ENCODE data around the gene CTAG2. TPM values are rescaled to one million over a fixed set of nuclear protein-coding genes. Genes with fewer than 3 reads are reported as not detected.

The CTAG2 gene
- total and polyA plus RNA-seq, 10 of the 15 experiments (the other 5 are each of a cell fraction or from before 2014, with no cell fraction given): 0.73 TPM; not detected in 9

DNA sequence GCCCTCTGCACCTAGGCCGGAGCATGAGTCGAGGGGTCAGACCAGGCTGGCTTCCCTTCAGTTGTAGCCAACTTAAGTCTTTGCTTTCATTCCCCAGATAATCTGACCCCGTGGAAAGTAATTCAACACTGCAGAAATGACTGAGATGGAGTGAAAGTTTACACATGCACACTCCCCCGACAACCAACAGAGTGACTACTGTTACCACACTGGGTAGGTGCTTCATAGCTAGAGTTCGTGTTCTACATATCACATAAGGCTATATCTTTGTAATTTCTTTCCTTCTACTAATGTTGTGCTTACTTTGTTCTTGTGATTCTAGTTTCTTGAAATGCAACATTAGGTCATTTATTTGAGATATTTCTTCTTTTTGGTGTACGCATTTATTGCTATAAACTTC, 7.2 kb upstream of the CTAG2 start:
- intact Hi-C loops (cut with micrococcal nuclease; ENCODE audit: unreplicated experiment) (no loop called here), in situ Hi-C loops (cut with MboI) (no loop called here)
- no peak overlapping the region for H3K4me2 ChIP-seq (ENCODE audit: control insufficient read depth, insufficient read depth)
- H3K4me3 ChIP-seq: no peak overlapping the region
- TF ChIP-seq CHD2 (IDR thresholded peaks at IDR 0.05; ENCODE audit: borderline replicate concordance, low read depth, low read length): no peak
- no peak for TF ChIP-seq RAD21 (IDR thresholded peaks at IDR 0.05; ENCODE audit: insufficient read depth, low read depth, low read length)
- TF ChIP-seq ZZZ3 (IDR thresholded peaks at IDR 0.05; ENCODE audit: control insufficient read depth, insufficient read length, low read depth): no peak
- no peak for TF ChIP-seq NR2C1 (IDR thresholded peaks at IDR 0.05)
- no peak for TF ChIP-seq HDGF (IDR thresholded peaks at IDR 0.05)
- no peaks in the 10 kb centered on the region for H4K20me1 ChIP-seq (ENCODE audit: control insufficient read depth, insufficient read depth)
- H3K4me1 ChIP-seq (ENCODE audit: control insufficient read depth, insufficient read depth, low read length): no peaks in the 10 kb centered on the region
- no peak overlapping the region for H3K9ac ChIP-seq (ENCODE audit: control insufficient read depth, insufficient read depth, low read length)
- WGBS (ENCODE audit: insufficient coverage, insufficient replicate concordance, low lambda C conversion rate, missing lambda C conversion rate): 26% methylated on average over 6 of the region's 6 CpGs
- peaks cover 2% of the 10 kb centered on the region; the same call in 2 of the 3 replicates for H3K9me3 ChIP-seq (replicated peaks; ENCODE audit: control insufficient read depth, insufficient read depth, low read length)
- DNase-seq (ENCODE audit: low read depth, low spot score): no peak
- H2AFZ ChIP-seq (ENCODE audit: control insufficient read depth, low read depth, low read length): no peak overlapping the region
- no peaks in the 10 kb centered on the region for H3K27me3 ChIP-seq (replicated peaks in 1 of 2; ENCODE audit: control insufficient read depth in 2 of 2, insufficient read depth in 2 of 2, low read length in 1 of 2)
- H3K27ac ChIP-seq (ENCODE audit: control insufficient read depth, insufficient read depth): no peak overlapping the region
- SMC1A ChIA-PET (ENCODE audit: uncharacterized antibody, unreplicated experiment): no interaction called here
- no peaks in the 10 kb centered on the region for H3K79me2 ChIP-seq (ENCODE audit: control insufficient read depth, insufficient read depth, low read length)
- no peaks in the 10 kb centered on the region for H3K36me3 ChIP-seq (ENCODE audit: control insufficient read depth in 2 of 2, insufficient read depth in 2 of 2, low read length in 1 of 2)
- no TSS peak for BruUV-seq (replicated peaks)
- CTCF ChIA-PET: no interaction called here
- RAD21 ChIA-PET (ENCODE audit: unreplicated experiment): no interaction called here
- POLR2A ChIA-PET: no interaction called here
- ATAC-seq: no peak
- no peak for FAIRE-seq

DNA sequence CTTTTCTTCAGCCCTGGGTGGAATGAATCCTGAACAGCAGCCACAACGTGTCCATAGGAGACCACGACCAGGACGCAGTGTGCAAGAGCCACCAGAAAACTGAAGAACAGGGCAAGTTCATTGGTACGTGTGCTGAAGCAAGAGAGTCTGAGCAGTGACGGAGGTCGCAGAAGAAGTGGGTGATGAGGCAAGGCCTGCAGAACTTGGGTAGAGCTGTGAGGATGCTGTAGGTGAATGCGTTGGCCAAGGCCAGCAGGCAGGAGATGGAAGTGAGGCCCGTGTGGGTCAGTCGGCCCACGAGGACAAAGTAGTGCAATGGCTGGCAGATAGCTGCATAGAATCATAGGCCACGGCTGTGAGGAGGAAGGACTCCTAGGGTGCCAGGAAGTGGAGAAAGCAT, 5.6 kb upstream of the CTAG2 start:
- H3K36me3 ChIP-seq (ENCODE audit: control insufficient read depth in 2 of 2, insufficient read depth in 2 of 2, low read length in 1 of 2): no peaks in the 10 kb centered on the region
- FAIRE-seq: no peak
- no peak for ATAC-seq
- SMC1A ChIA-PET (ENCODE audit: uncharacterized antibody, unreplicated experiment): no interaction called here
- in situ Hi-C loops (cut with MboI): no loop called here
- POLR2A ChIA-PET: no interaction called here
- H3K9ac ChIP-seq (ENCODE audit: control insufficient read depth, insufficient read depth, low read length): no peak overlapping the region
- H3K4me1 ChIP-seq (ENCODE audit: control insufficient read depth, insufficient read depth, low read length): no peaks in the 10 kb centered on the region
- no peak overlapping the region for H3K4me2 ChIP-seq (ENCODE audit: control insufficient read depth, insufficient read depth)
- intact Hi-C loops (cut with micrococcal nuclease; ENCODE audit: unreplicated experiment): no loop called here
- no peak for DNase-seq (ENCODE audit: low read depth, low spot score)
- no peaks in the 10 kb centered on the region for H4K20me1 ChIP-seq (ENCODE audit: control insufficient read depth, insufficient read depth)
- peaks cover 2% of the 10 kb centered on the region; the same call in 2 of the 3 replicates for H3K9me3 ChIP-seq (replicated peaks; ENCODE audit: control insufficient read depth, insufficient read depth, low read length)
- BruUV-seq (replicated peaks): no TSS peak
- H2AFZ ChIP-seq (ENCODE audit: control insufficient read depth, low read depth, low read length): no peak overlapping the region
- H3K4me3 ChIP-seq: no peak overlapping the region
- no peaks in the 10 kb centered on the region for H3K79me2 ChIP-seq (ENCODE audit: control insufficient read depth, insufficient read depth, low read length)
- no peak overlapping the region for H3K27ac ChIP-seq (ENCODE audit: control insufficient read depth, insufficient read depth)
- WGBS (ENCODE audit: insufficient coverage, insufficient replicate concordance, low lambda C conversion rate, missing lambda C conversion rate): 28% methylated on average over 11 of the region's 11 CpGs
- RAD21 ChIA-PET (ENCODE audit: unreplicated experiment): no interaction called here
- CTCF ChIA-PET: no interaction called here
- H3K27me3 ChIP-seq (replicated peaks in 1 of 2; ENCODE audit: control insufficient read depth in 2 of 2, insufficient read depth in 2 of 2, low read length in 1 of 2): no peaks in the 10 kb centered on the region
- TF ChIP-seq SIN3A (IDR thresholded peaks at IDR 0.05; ENCODE audit: low read depth, low read length) (no peak), MYB (IDR thresholded peaks at IDR 0.05; ENCODE audit: borderline replicate concordance, low read depth, low read length) (no peak)
- TF ChIP-seq, protein P1, sequence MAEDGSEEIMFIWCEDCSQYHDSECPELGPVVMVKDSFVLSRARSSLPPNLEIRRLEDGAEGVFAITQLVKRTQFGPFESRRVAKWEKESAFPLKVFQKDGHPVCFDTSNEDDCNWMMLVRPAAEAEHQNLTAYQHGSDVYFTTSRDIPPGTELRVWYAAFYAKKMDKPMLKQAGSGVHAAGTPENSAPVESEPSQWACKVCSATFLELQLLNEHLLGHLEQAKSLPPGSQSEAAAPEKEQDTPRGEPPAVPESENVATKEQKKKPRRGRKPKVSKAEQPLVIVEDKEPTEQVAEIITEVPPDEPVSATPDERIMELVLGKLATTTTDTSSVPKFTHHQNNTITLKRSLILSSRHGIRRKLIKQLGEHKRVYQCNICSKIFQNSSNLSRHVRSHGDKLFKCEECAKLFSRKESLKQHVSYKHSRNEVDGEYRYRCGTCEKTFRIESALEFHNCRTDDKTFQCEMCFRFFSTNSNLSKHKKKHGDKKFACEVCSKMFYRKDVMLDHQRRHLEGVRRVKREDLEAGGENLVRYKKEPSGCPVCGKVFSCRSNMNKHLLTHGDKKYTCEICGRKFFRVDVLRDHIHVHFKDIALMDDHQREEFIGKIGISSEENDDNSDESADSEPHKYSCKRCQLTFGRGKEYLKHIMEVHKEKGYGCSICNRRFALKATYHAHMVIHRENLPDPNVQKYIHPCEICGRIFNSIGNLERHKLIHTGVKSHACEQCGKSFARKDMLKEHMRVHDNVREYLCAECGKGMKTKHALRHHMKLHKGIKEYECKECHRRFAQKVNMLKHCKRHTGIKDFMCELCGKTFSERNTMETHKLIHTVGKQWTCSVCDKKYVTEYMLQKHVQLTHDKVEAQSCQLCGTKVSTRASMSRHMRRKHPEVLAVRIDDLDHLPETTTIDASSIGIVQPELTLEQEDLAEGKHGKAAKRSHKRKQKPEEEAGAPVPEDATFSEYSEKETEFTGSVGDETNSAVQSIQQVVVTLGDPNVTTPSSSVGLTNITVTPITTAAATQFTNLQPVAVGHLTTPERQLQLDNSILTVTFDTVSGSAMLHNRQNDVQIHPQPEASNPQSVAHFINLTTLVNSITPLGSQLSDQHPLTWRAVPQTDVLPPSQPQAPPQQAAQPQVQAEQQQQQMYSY (CRISPR knock-in tag; IDR thresholded peaks at IDR 0.05): no peak
- TF ChIP-seq, protein P2, sequence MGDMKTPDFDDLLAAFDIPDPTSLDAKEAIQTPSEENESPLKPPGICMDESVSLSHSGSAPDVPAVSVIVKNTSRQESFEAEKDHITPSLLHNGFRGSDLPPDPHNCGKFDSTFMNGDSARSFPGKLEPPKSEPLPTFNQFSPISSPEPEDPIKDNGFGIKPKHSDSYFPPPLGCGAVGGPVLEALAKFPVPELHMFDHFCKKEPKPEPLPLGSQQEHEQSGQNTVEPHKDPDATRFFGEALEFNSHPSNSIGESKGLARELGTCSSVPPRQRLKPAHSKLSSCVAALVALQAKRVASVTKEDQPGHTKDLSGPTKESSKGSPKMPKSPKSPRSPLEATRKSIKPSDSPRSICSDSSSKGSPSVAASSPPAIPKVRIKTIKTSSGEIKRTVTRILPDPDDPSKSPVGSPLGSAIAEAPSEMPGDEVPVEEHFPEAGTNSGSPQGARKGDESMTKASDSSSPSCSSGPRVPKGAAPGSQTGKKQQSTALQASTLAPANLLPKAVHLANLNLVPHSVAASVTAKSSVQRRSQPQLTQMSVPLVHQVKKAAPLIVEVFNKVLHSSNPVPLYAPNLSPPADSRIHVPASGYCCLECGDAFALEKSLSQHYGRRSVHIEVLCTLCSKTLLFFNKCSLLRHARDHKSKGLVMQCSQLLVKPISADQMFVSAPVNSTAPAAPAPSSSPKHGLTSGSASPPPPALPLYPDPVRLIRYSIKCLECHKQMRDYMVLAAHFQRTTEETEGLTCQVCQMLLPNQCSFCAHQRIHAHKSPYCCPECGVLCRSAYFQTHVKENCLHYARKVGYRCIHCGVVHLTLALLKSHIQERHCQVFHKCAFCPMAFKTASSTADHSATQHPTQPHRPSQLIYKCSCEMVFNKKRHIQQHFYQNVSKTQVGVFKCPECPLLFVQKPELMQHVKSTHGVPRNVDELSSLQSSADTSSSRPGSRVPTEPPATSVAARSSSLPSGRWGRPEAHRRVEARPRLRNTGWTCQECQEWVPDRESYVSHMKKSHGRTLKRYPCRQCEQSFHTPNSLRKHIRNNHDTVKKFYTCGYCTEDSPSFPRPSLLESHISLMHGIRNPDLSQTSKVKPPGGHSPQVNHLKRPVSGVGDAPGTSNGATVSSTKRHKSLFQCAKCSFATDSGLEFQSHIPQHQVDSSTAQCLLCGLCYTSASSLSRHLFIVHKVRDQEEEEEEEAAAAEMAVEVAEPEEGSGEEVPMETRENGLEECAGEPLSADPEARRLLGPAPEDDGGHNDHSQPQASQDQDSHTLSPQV (IDR thresholded peaks at IDR 0.05): no peak
- TF ChIP-seq, protein P3, sequence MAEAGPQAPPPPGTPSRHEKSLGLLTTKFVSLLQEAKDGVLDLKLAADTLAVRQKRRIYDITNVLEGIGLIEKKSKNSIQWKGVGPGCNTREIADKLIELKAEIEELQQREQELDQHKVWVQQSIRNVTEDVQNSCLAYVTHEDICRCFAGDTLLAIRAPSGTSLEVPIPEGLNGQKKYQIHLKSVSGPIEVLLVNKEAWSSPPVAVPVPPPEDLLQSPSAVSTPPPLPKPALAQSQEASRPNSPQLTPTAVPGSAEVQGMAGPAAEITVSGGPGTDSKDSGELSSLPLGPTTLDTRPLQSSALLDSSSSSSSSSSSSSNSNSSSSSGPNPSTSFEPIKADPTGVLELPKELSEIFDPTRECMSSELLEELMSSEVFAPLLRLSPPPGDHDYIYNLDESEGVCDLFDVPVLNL (IDR thresholded peaks at IDR 0.05; ENCODE audit: low read depth, low read length): no peak
